ENCODE data around the gene ATP8A2. TPM values are rescaled to one million over a fixed set of nuclear protein-coding genes. Genes with fewer than 3 reads are reported as not detected.

ATP8A2 gene
- total and polyA plus RNA-seq, 2 of the 8 experiments (the other 6 are each of a cell fraction or from before 2014, with no cell fraction given), result 2.4 to 8.3 TPM

- DNase-seq (ENCODE audit: low read depth in 1 of 2, low spot score in 2 of 2) (peak in 1 of 2 experiments; percentile 31), FAIRE-seq (no peak)
- Histone ChIP-seq H3K23me2 (ENCODE audit: low read depth, low read length) (no peaks in the 10 kb centered on the region), H2BK120ac (replicated peaks; ENCODE audit: low read depth, low read length) (no peak overlapping the region), H3K4ac (replicated peaks; ENCODE audit: insufficient read length, low read depth, low read length) (no peak overlapping the region), H3K4me3 (ENCODE audit: extremely low read depth in 1 of 4, insufficient read depth in 2 of 4, low read depth in 3 of 4, low read length in 4 of 4) (no peak overlapping the region), H4K20me1 (replicated peaks in 1 of 2; ENCODE audit: control insufficient read depth in 1 of 2, insufficient read depth in 2 of 2, low read length in 2 of 2) (peaks cover 0 to under 1% of the 10 kb centered on the region in 2 experiments), H3K14ac (ENCODE audit: insufficient read length) (no peak overlapping the region), H4K8ac (ENCODE audit: extremely low read depth, insufficient read depth, low read length) (no peak overlapping the region), H3K9ac (replicated peaks in 1 of 4; ENCODE audit: extremely low read depth in 1 of 4, low read depth in 3 of 4, low read length in 3 of 4) (no peak overlapping the region), H3K79me2 (ENCODE audit: control insufficient read depth in 1 of 2, insufficient read depth in 2 of 2, low read length in 2 of 2) (no peaks in the 10 kb centered on the region), H3K27ac (ENCODE audit: low read depth, low read length) (no peak overlapping the region), H3K23ac (ENCODE audit: insufficient read length) (no peak overlapping the region), H3K4me1 (replicated peaks in 1 of 4; ENCODE audit: control insufficient read depth in 3 of 4, insufficient read depth in 4 of 4, low read length in 3 of 4) (peaks cover 0 to 2% (median 0%) of the 10 kb centered on the region in 4 experiments; a peak in 1 of 7 replicates), H2BK5ac (ENCODE audit: low read depth, low read length) (no peak overlapping the region), H3K27me3 (replicated peaks in 1 of 4; ENCODE audit: control insufficient read depth in 3 of 4, extremely low read depth in 1 of 4, insufficient read depth in 3 of 4, low read length in 3 of 4) (no peaks in the 10 kb centered on the region; a peak in 1 of 7 replicates), H2AFZ (ENCODE audit: low read length) (no peak overlapping the region), H3K56ac (replicated peaks; ENCODE audit: insufficient read length, low read depth, low read length) (no peak overlapping the region), H2BK12ac (ENCODE audit: low read depth, low read length) (no peak overlapping the region), H2AK5ac (ENCODE audit: low read depth, low read length) (no peak overlapping the region), H4K5ac (ENCODE audit: insufficient read length, low read depth, low read length) (no peak overlapping the region), H2BK20ac (ENCODE audit: low read length) (no peak overlapping the region), H3K79me1 (ENCODE audit: low read depth, low read length) (no peaks in the 10 kb centered on the region), H3K18ac (ENCODE audit: extremely low read depth, low read length) (no peak overlapping the region), H3K9me3 (ENCODE audit: insufficient read depth in 2 of 2, low read depth in 1 of 2, low read length in 1 of 2) (no peaks in the 10 kb centered on the region), H4K91ac (replicated peaks; ENCODE audit: insufficient read length, low read length) (no peak overlapping the region), H3K4me2 (ENCODE audit: insufficient read depth in 1 of 2, low read depth in 2 of 2, low read length in 2 of 2) (no peak overlapping the region), H2BK15ac (ENCODE audit: low read length) (no peak overlapping the region), H3K36me3 (ENCODE audit: control insufficient read depth in 2 of 4, insufficient read depth in 4 of 4, low read length in 3 of 4) (peaks cover 2 to 4% (median 3%) of the 10 kb centered on the region in 4 experiments; a peak in 5 of 8 replicates)
- 91% methylated on average over 3 of the region's 3 CpGs; no CpG with 5 or more reads in 1 of the 2 experiments for WGBS, 2 experiments (ENCODE audit: extremely low coverage in 1 of 2, insufficient coverage in 1 of 2, insufficient read length in 1 of 2, insufficient replicate concordance in 2 of 2, low coverage in 1 of 2, low lambda C conversion rate in 2 of 2, missing lambda C conversion rate in 1 of 2)
- CTCF ChIA-PET (ENCODE audit: partially characterized antibody), result interaction anchor here (0.7 to 1.7 kb wide), 5 partner anchors 11 to 467 kb away, joined by 3 to 4 read pairs (median 3); no protein-coding TSS in a partner anchor
- POLR2A ChIA-PET (ENCODE audit: partially characterized antibody), result interaction anchor here (1.4 to 1.7 kb wide), 2 partner anchors 8 to 10 kb away, joined by 4 to 10 read pairs; partner anchors contain the start of gene SHISA2
- TF ChIP-seq KDM4A (IDR thresholded peaks at IDR 0.05; ENCODE audit: low read depth, low read length, severe bottlenecking), result no peak
- TF ChIP-seq NRF1 (IDR thresholded peaks at IDR 0.05; ENCODE audit: low read depth, low read length), result no peak
- no peak for TF ChIP-seq CTBP2 (IDR thresholded peaks at IDR 0.05; ENCODE audit: borderline replicate concordance, insufficient read depth, insufficient read length, low read length)
- no peak for TF ChIP-seq BCL11A (IDR thresholded peaks at IDR 0.05; ENCODE audit: low read depth in 2 of 2, low read length in 2 of 2)
- no peak for TF ChIP-seq CREB1 (IDR thresholded peaks at IDR 0.05)
- TF ChIP-seq RAD21 (IDR thresholded peaks at IDR 0.05 in 1 of 2, conservative IDR thresholded peaks at IDR 0.05 in 1 of 2; ENCODE audit: low read depth in 2 of 2, low read length in 2 of 2), result no peak
- TF ChIP-seq CHD2 (IDR thresholded peaks at IDR 0.05; ENCODE audit: low read length), result no peak
- no peak for TF ChIP-seq YY1 (IDR thresholded peaks at IDR 0.05; ENCODE audit: low read depth, low read length)
- TF ChIP-seq SUZ12 (IDR thresholded peaks at IDR 0.05; ENCODE audit: low read length), result no peak
- TF ChIP-seq RXRA (IDR thresholded peaks at IDR 0.05; ENCODE audit: insufficient read depth, low read depth, low read length), result no peak
- no peak for TF ChIP-seq POLR2AphosphoS5 (IDR thresholded peaks at IDR 0.05; ENCODE audit: low read depth, low read length)
- no peak for TF ChIP-seq TCF12 (IDR thresholded peaks at IDR 0.05; ENCODE audit: low read depth, low read length)
Observed at GRCh38 chr13:26041444-26041843, 669.7 kb downstream of the ATP8A2 start.

All from H1 (cell line).